ENCODE data around the gene MEGF8.

DNA sequence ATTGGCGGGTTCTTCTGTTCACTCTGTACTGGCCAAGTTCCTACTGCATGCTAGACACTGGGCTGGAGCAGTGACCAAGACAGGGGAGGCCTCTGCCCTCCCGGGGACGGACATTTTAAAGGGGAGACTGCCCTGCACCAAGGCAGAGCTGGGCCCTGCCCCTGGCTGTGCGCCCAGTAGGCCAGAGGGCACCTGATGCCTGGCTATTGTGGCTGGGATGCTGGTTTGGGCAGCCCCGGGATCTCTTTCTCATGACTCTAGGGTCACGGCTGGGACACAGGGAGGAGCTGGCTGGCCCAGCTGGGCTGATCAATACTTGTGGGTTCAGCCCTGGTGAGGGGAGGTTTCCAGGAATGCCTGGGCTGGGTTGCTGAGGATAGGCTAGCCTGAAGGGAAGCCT, 84.0 kb downstream of the MEGF8 start:
- no peak for TF ChIP-seq POLR2A (IDR thresholded peaks at IDR 0.05)
- TF ChIP-seq, protein P1, sequence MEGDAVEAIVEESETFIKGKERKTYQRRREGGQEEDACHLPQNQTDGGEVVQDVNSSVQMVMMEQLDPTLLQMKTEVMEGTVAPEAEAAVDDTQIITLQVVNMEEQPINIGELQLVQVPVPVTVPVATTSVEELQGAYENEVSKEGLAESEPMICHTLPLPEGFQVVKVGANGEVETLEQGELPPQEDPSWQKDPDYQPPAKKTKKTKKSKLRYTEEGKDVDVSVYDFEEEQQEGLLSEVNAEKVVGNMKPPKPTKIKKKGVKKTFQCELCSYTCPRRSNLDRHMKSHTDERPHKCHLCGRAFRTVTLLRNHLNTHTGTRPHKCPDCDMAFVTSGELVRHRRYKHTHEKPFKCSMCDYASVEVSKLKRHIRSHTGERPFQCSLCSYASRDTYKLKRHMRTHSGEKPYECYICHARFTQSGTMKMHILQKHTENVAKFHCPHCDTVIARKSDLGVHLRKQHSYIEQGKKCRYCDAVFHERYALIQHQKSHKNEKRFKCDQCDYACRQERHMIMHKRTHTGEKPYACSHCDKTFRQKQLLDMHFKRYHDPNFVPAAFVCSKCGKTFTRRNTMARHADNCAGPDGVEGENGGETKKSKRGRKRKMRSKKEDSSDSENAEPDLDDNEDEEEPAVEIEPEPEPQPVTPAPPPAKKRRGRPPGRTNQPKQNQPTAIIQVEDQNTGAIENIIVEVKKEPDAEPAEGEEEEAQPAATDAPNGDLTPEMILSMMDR (IDR thresholded peaks at IDR 0.05) = no peak

Measured in suprapubic skin (tissue), 3 donors.